NB4 (cell line): ENCODE results near the gene TSBP1.

Experiments
- CTCF ChIP-seq: IDR thresholded peaks from one replicate; pipeline ENCODE4 v1.5.1; 2012; ENCODE audit warnings: low read depth, low read length
- MYC ChIP-seq: IDR thresholded peaks from 2 replicates; pipeline ENCODE4 v1.6.1; 2011; ENCODE audit warnings: low read depth, low read length
- POLR2A ChIP-seq: IDR thresholded peaks from 2 replicates; pipeline ENCODE4 v1.6.1; 2011; ENCODE audit warnings: mild to moderate bottlenecking; ENCODE audit not compliant: insufficient read length; ENCODE audit errors: extremely low read depth

GRCh38 chr6:32244946-32245398 is 126.7 kb downstream of the TSBP1 start:
- peak; percentile 94 for TF ChIP-seq CTCF
- TF ChIP-seq POLR2A = no peak
- peak; percentile 22; the same call in 1 of the 2 replicates for TF ChIP-seq MYC
